HepG2 (cell line): Measurements from ENCODE around the gene PLD1. TPM values are rescaled to one million over a fixed set of nuclear protein-coding genes. Genes with fewer than 3 reads are reported as not detected.
A peak's percentile ranks its signal among the peaks of the same experiment; 100 is the strongest.

Experiments
- ATAC-seq: fragments of 200-7000 bp; cut with Tn5 transposase; 3 replicates; pipeline ENCODE4 v1.9.1; 2020; ENCODE audit warnings: mild to moderate bottlenecking, moderate library complexity
- BruUV-seq: library from RNA; stranded (reverse); fragments of 400-500 nt; replicated peaks from 2 replicates; lab custom pipeline; 2021; lab: Mats Ljungman, UMichigan
- CTCF ChIA-PET: fragments of 300-600 bp; formaldehyde crosslinking; extraction: SDS; loops from one replicate; lab custom pipeline; 2021; ENCODE audit warnings: low total read pairs, inconsistent platforms, low intra/inter-chr PET ratio; lab: Yijun Ruan, JAX
- POLR2A ChIA-PET: fragments of 350-600 bp; sonication (Branson Sonifier 250); formaldehyde crosslinking; loops from one replicate; lab custom pipeline; 2020; ENCODE audit warnings: antibody characterized with exemption, inconsistent platforms; lab: Yijun Ruan, JAX
- DNase-seq: peaks from one replicate; pipeline ENCODE4 v3.0.0-alpha.2; 2015; ENCODE audit warnings: low spot score
- FAIRE-seq: peaks from 3 replicates; lab custom pipeline; 2011; peaks lifted over from hg19 to GRCh38; lab: Jason Lieb, UNC
- H2AFZ ChIP-seq: one replicate; pipeline ENCODE4 v1.6.1; 2011; ENCODE audit warnings: low read length, inconsistent platforms
- H3K27ac ChIP-seq: fragments of 300-600 bp; 3 replicates; pipeline ENCODE4 v1.8.0; 2011; ENCODE audit warnings: mixed run types, mild to moderate bottlenecking, mixed read lengths, low read length, inconsistent platforms; ENCODE audit not compliant: insufficient read depth; ENCODE audit errors: extremely low read length
- H3K27me3 ChIP-seq, 2 experiments: fragments of 200-600 bp in 1 of 2; 2 replicates in 1 of 2; 3 replicates in 1 of 2; pipeline versions ENCODE4 v1.6.0 to v1.8.0; 2011; ENCODE audit warnings: low read length in 2 of 2, mild to moderate bottlenecking in 2 of 2, moderate library complexity in 2 of 2, inconsistent platforms in 1 of 2; ENCODE audit not compliant: insufficient read depth in 2 of 2, control insufficient read depth in 1 of 2
- H3K36me3 ChIP-seq, 2 experiments: fragments of 200-600 bp in 1 of 2; replicated peaks in 1 of 2; 2 replicates in 1 of 2; 3 replicates in 1 of 2; pipeline versions ENCODE4 v1.5.1 to v1.8.0; 2011; ENCODE audit warnings: low read length in 2 of 2, inconsistent platforms in 1 of 2; ENCODE audit not compliant: insufficient read depth in 2 of 2, control insufficient read depth in 1 of 2
- H3K4me1 ChIP-seq: 2 replicates; pipeline ENCODE4 v1.5.1; 2012; ENCODE audit warnings: low read length, inconsistent platforms; ENCODE audit not compliant: insufficient read depth
- H3K4me2 ChIP-seq: 2 replicates; pipeline ENCODE4 v1.6.0; 2011; ENCODE audit warnings: low read depth, low read length, inconsistent platforms
- H3K4me3 ChIP-seq, 3 experiments: fragments of 200-600 bp in 1 of 3; sonication (generic), shearing (Covaris generic) in 1 of 3; replicated peaks in 1 of 3; 2 replicates each; pipeline ENCODE4 v1.5.1; 2011 to 2016; ENCODE audit warnings: low read length in 3 of 3, inconsistent platforms in 2 of 3, low read depth in 2 of 3, mild to moderate bottlenecking in 2 of 3, control low read depth in 1 of 3, mixed read lengths in 1 of 3; ENCODE audit not compliant: insufficient read depth in 1 of 3
- H3K79me2 ChIP-seq: one replicate; pipeline ENCODE4 v1.6.1; 2011; ENCODE audit warnings: low read length, inconsistent platforms; ENCODE audit not compliant: insufficient read depth
- H3K9ac ChIP-seq: 2 replicates; pipeline ENCODE4 v1.6.0; 2011; ENCODE audit warnings: mild to moderate bottlenecking, low read depth, low read length, inconsistent platforms; ENCODE audit not compliant: insufficient read depth
- H3K9me3 ChIP-seq: 2 replicates; pipeline ENCODE4 v1.5.1; 2012; ENCODE audit warnings: mild to moderate bottlenecking, low read length
- H4K20me1 ChIP-seq: 2 replicates; pipeline ENCODE4 v1.6.0; 2011; ENCODE audit warnings: inconsistent platforms, mild to moderate bottlenecking, low read length, moderate library complexity; ENCODE audit not compliant: insufficient read depth
- NBN ChIP-seq: fragments of 450-650 bp; conservative IDR thresholded peaks from 2 replicates; pipeline ENCODE4 v1.6.1; 2017
- SATB2 ChIP-seq: sonication (generic); formaldehyde crosslinking; IDR thresholded peaks from 2 replicates; pipeline ENCODE4 v1.5.0; 2020; ENCODE audit warnings: missing genetic modification reagents
- SETDB1 ChIP-seq: sonication (generic); formaldehyde crosslinking; IDR thresholded peaks from 2 replicates; pipeline ENCODE4 v1.5.1; 2020; ENCODE audit warnings: missing genetic modification reagents, mild to moderate bottlenecking, borderline replicate concordance
- TBL1XR1 ChIP-seq: fragments of 150-350 bp; IDR thresholded peaks from 2 replicates; pipeline ENCODE4 v1.6.1; 2014; ENCODE audit warnings: borderline replicate concordance, low read length; ENCODE audit not compliant: partially characterized antibody
- ZNF557 ChIP-seq: sonication (generic); formaldehyde crosslinking; IDR thresholded peaks from 2 replicates; pipeline ENCODE4 v1.4.0; 2020; ENCODE audit warnings: missing genetic modification reagents
- ZNF567 ChIP-seq: sonication (generic); formaldehyde crosslinking; IDR thresholded peaks from 2 replicates; pipeline ENCODE4 v1.8.1; 2023; ENCODE audit warnings: mild to moderate bottlenecking, missing genetic modification reagents, borderline replicate concordance
- ZNF570 ChIP-seq: sonication (generic); formaldehyde crosslinking; IDR thresholded peaks from 2 replicates; pipeline ENCODE4 v1.4.0; 2020; ENCODE audit warnings: mild to moderate bottlenecking, missing genetic modification reagents, borderline replicate concordance
- WGBS: methylation state at CpG from one replicate; pipeline ENCODE4 v1.1.6; 2017; ENCODE audit warnings: low lambda C conversion rate; 5-methylcytosine and 5-hydroxymethylcytosine counted together
- in situ Hi-C: cut with HindIII; loops from 2 replicates; pipeline ENCODE4 v1.10.0; 2017; ENCODE audit warnings: low pct_unique_long_range_greater_than_20kb; ENCODE audit not compliant: extremely low pct_ligation_motif_present
- intact Hi-C: fragments of 100-400 bp; cut with micrococcal nuclease; formaldehyde crosslinking; loops from one replicate; pipeline ENCODE4 v1.10.0; 2022; ENCODE audit not compliant: unreplicated experiment
- polyA plus RNA-seq, 8 experiments: library from polyadenylated mRNA; depleted of rRNA in 3 of 8; stranded (reverse) in 7 of 8; unstranded in 1 of 8; fragments of >200 nt; fragmentation: Illumina TruSeq in 4 of 8; extraction: Trizol in 4 of 8; gene quantifications; 2 replicates each; pipeline versions ENCODE4 v1.2.1 to v1.2.3, GENCODE V29; 2011 to 2016; ENCODE audit warnings: low read depth in 4 of 8, missing spikeins in 1 of 8, mixed read lengths in 1 of 8; ENCODE audit not compliant: insufficient read depth in 1 of 8
- total RNA-seq, 5 experiments: library from RNA; depleted of rRNA; stranded (reverse); fragments of >200 nt; fragmentation: Illumina TruSeq; extraction: Trizol; gene quantifications; 2 replicates each; pipeline ENCODE4 v1.2.3, GENCODE V29; 2016; ENCODE audit warnings: low read depth in 1 of 5
- TF ChIP-seq, protein P1 (sequence below): sonication (generic); formaldehyde crosslinking; IDR thresholded peaks from 2 replicates; pipeline ENCODE4 v1.8.0; 2022; ENCODE audit warnings: mild to moderate bottlenecking, missing genetic modification reagents, borderline replicate concordance
- TF ChIP-seq, protein P2 (sequence below): sonication (generic); formaldehyde crosslinking; IDR thresholded peaks from 2 replicates; pipeline ENCODE4 v1.4.0; 2020; ENCODE audit warnings: missing genetic modification reagents
- TF ChIP-seq, protein P3 (sequence below): sonication (generic); formaldehyde crosslinking; IDR thresholded peaks from 2 replicates; pipeline ENCODE4 v1.5.0; 2020; ENCODE audit warnings: missing genetic modification reagents, mild to moderate bottlenecking, borderline replicate concordance
- TF ChIP-seq, protein P4 (sequence below): sonication (generic); formaldehyde crosslinking; IDR thresholded peaks from 2 replicates; pipeline ENCODE4 v1.4.0; 2020; ENCODE audit warnings: missing genetic modification reagents, low read depth, mild to moderate bottlenecking, borderline replicate concordance
- TF ChIP-seq, protein P5 (sequence below): sonication (generic); formaldehyde crosslinking; IDR thresholded peaks from 2 replicates; pipeline ENCODE4 v1.4.0; 2020; ENCODE audit warnings: missing genetic modification reagents

PLD1 gene
- total and polyA plus RNA-seq, 2 of the 13 experiments (the other 11 are each of a cell fraction or from before 2014, with no cell fraction given): 27.1 to 59.4 TPM

DNA sequence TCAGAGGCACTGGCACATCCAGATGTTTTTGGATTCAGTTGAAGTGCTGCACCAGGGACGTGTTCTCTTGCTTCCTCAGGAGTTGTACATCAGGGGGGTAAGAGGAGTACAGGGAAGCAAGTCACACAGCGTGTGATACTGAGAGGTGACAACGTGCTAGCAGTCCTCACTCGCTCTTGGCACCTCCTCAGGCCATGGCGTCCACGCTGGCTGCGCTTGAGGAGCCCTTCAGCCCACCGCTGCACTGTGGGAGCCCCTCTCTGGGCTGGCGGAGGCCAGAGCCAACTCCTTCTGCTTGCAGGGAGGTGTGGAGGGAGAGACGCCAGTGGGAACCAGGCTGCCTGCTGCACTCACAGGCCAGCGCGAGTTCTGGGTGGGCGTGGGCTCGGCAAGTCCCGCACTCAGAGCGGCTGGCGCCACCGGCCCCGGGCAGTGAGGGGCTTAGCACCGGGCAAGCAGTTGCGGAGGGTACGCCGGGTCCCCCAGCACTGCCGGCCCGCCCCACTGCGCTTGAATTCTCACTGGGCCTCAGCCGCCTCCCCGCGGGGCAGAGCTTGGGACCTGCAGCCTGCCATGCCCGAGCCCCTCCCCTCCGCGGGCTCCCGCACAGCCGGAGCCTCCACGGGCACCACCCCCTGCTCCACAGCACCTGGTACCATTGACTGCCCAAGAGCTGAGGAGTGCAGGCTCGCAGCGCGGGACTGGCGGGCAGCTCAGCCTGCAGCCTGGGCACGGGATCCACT, 64.5 kb downstream of the PLD1 start (continued):
- TF ChIP-seq, protein P1, sequence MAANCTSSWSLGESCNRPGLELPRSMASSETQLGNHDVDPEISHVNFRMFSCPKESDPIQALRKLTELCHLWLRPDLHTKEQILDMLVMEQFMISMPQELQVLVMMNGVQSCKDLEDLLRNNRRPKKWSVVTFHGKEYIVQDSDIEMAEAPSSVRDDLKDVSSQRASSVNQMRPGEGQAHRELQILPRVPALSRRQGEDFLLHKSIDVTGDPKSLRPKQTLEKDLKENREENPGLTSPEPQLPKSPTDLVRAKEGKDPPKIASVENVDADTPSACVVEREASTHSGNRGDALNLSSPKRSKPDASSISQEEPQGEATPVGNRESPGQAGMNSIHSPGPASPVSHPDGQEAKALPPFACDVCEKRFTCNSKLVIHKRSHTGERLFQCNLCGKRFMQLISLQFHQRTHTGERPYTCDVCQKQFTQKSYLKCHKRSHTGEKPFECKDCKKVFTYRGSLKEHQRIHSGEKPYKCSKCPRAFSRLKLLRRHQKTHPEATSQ (CRISPR knock-in tag): no peak
- TF ChIP-seq, protein P2, sequence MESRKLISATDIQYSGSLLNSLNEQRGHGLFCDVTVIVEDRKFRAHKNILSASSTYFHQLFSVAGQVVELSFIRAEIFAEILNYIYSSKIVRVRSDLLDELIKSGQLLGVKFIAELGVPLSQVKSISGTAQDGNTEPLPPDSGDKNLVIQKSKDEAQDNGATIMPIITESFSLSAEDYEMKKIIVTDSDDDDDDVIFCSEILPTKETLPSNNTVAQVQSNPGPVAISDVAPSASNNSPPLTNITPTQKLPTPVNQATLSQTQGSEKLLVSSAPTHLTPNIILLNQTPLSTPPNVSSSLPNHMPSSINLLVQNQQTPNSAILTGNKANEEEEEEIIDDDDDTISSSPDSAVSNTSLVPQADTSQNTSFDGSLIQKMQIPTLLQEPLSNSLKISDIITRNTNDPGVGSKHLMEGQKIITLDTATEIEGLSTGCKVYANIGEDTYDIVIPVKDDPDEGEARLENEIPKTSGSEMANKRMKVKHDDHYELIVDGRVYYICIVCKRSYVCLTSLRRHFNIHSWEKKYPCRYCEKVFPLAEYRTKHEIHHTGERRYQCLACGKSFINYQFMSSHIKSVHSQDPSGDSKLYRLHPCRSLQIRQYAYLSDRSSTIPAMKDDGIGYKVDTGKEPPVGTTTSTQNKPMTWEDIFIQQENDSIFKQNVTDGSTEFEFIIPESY (CRISPR knock-in tag): peak; percentile 84

DNA sequence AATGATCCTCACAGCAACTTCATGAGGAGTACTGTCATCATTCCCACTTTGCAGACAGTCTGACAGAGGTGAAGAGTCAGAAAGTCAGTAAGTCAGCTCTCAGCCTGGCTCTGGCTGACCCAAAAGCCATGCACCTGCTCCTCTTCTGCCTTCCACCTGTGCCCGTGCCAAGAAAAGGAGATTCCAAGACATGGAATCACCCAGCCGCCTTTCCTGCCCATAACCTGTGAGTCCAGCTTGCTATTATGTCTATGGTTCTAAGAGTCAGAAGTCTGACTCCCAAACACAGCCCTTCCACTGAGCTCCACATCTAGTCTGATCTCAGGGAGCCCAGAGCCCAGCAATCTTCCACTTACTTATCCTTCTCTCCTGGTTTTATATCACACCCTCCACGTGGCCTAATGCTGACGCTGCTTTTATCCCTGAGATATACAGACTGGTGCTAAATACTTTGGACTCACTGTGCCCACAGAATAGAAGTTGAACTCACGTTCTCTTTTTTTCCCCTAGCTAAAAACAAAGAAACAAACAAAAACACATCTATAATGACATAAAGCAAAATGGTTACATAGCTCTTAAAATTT, 66.0 kb downstream of the PLD1 start:
- ChIA-PET POLR2A (no interaction called here), CTCF (no interaction called here)
- H3K36me3 ChIP-seq: peaks cover 6 to 17% of the 10 kb centered on the region in 2 experiments; a peak in 4 of 5 replicates
- no peak for DNase-seq
- intact Hi-C loops (no loop called here), in situ Hi-C loops (no loop called here)
- H3K79me2 ChIP-seq: peaks cover 94% of the 10 kb centered on the region
- FAIRE-seq: no peak
- H3K4me3 ChIP-seq: no peak overlapping the region
- peaks cover 20% of the 10 kb centered on the region; the same call in 1 of the 2 replicates for H3K4me1 ChIP-seq
- no peak for ATAC-seq
- H3K27ac ChIP-seq: no peak overlapping the region
- no peak overlapping the region for H3K9ac ChIP-seq
- BruUV-seq: no TSS peak
- WGBS: 93% methylated on average over 4 of the region's 5 CpGs
- no peaks in the 10 kb centered on the region for H3K27me3 ChIP-seq
- H3K9me3 ChIP-seq: no peaks in the 10 kb centered on the region
- H3K4me2 ChIP-seq: no peak overlapping the region
- no peak overlapping the region for H2AFZ ChIP-seq
- H4K20me1 ChIP-seq: peaks cover 63% of the 10 kb centered on the region
- TF ChIP-seq, protein P3, sequence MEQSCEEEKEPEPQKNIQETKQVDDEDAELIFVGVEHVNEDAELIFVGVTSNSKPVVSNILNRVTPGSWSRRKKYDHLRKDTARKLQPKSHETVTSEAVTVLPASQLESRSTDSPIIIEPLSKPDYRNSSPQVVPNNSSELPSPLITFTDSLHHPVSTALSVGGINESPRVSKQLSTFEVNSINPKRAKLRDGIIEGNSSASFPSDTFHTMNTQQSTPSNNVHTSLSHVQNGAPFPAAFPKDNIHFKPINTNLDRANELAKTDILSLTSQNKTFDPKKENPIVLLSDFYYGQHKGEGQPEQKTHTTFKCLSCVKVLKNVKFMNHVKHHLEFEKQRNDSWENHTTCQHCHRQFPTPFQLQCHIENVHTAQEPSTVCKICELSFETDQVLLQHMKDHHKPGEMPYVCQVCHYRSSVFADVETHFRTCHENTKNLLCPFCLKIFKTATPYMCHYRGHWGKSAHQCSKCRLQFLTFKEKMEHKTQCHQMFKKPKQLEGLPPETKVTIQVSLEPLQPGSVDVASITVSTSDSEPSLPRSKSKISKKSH (CRISPR knock-in tag): no peak
- no peak for TF ChIP-seq TBL1XR1
- no peak for TF ChIP-seq ZNF557
- TF ChIP-seq ZNF567 (CRISPR knock-in tag): no peak
- TF ChIP-seq, protein P4, sequence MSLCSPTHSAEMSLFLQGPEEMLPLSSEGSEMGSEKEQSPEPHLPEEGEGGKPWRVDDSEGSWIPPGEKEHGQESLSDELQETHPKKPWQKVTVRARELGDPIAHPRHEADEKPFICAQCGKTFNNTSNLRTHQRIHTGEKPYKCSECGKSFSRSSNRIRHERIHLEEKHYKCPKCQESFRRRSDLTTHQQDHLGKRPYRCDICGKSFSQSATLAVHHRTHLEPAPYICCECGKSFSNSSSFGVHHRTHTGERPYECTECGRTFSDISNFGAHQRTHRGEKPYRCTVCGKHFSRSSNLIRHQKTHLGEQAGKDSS (CRISPR knock-in tag): no peak
- TF ChIP-seq NBN: no peak
- TF ChIP-seq SETDB1 (CRISPR knock-in tag): no peak
- TF ChIP-seq ZNF570 (CRISPR knock-in tag): no peak
- TF ChIP-seq SATB2: no peak
- TF ChIP-seq, protein P5, sequence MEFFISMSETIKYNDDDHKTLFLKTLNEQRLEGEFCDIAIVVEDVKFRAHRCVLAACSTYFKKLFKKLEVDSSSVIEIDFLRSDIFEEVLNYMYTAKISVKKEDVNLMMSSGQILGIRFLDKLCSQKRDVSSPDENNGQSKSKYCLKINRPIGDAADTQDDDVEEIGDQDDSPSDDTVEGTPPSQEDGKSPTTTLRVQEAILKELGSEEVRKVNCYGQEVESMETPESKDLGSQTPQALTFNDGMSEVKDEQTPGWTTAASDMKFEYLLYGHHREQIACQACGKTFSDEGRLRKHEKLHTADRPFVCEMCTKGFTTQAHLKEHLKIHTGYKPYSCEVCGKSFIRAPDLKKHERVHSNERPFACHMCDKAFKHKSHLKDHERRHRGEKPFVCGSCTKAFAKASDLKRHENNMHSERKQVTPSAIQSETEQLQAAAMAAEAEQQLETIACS (CRISPR knock-in tag): no peak
